ENCODE results near the gene ABCC5.

GRCh38 chr3:183988216-183988790 is 29.4 kb downstream of the ABCC5 start:
- TF ChIP-seq YY1 (IDR thresholded peaks at IDR 0.05; ENCODE audit: insufficient read depth, insufficient read length) (no peak), ZNF274 (IDR thresholded peaks at IDR 0.05; ENCODE audit: low read depth, low read length) (no peak), SUZ12 (IDR thresholded peaks at IDR 0.05; ENCODE audit: extremely low read depth, insufficient read depth, insufficient read length) (no peak)

Measured in NT2/D1 (cell line).